ES-I3 (cell line): ENCODE data around the gene NTSR1.
"Not testable (repeated sequence)": the region's sequence is repeated elsewhere in the genome, so short reads cannot be mapped to it uniquely, and the experiment has no call there.

Source experiments
- H3K36me3 ChIP-seq: 2 replicates; pipeline ENCODE4 v1.6.1; 2013; ENCODE audit warnings: mild to moderate bottlenecking, low read length, control low read depth, moderate library complexity; ENCODE audit not compliant: insufficient read depth
- H3K4me1 ChIP-seq: 2 replicates; pipeline ENCODE4 v1.6.1; 2013; ENCODE audit warnings: mild to moderate bottlenecking, control low read depth, low read length; ENCODE audit not compliant: insufficient read depth
- H3K9ac ChIP-seq: 2 replicates; pipeline ENCODE4 v1.6.1; 2013; ENCODE audit warnings: low read depth, mild to moderate bottlenecking, low read length, moderate library complexity
- H3K9me3 ChIP-seq: 2 replicates; pipeline ENCODE4 v1.6.1; 2013; ENCODE audit warnings: mild to moderate bottlenecking, low read length, moderate library complexity; ENCODE audit not compliant: control insufficient read depth, insufficient read depth

The NTSR1 gene

GRCh38 chr20:62683660-62684322 is 24.8 kb upstream of the NTSR1 start:
- H3K4me1 ChIP-seq, H3K36me3 ChIP-seq, H3K9me3 ChIP-seq, H3K9ac ChIP-seq: not testable (repeated sequence)

DNA sequence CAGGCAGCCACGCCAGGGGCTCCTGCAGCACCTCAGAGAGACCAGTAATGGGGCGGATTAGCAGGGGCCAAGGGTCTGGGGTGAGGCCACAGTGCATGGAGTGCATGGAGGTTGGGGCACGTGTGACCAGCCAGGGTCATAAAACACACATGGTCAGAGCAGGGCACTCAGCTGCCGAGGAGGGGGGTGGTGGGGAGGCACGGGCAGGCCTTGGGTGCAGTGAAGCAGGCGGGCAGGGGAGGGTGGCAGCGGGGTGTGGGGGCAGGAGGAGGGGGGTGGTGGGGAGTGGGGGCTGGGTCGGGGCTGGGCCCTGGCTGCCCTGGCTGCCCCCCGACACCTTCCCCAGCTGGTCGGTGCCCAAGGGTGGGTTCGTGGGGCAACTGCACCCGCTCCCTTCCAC is 23.7 kb upstream of the NTSR1 start:
- H3K4me1 ChIP-seq, result peaks cover 7% of the 10 kb centered on the region; the same call in 1 of the 2 replicates
- no peaks in the 10 kb centered on the region; the same call in 1 of the 2 replicates for H3K9me3 ChIP-seq
- H3K9ac ChIP-seq, result no peak overlapping the region
- no peaks in the 10 kb centered on the region for H3K36me3 ChIP-seq

- Histone ChIP-seq H3K36me3 (no peaks in the 10 kb centered on the region), H3K4me1 (peaks cover 7% of the 10 kb centered on the region; the same call in 1 of the 2 replicates), H3K9ac (no peak overlapping the region), H3K9me3 (no peaks in the 10 kb centered on the region)
Observed at GRCh38 chr20:62685781-62686555, 22.7 kb upstream of the NTSR1 start.

GRCh38 chr20:62686869-62687830 is 21.5 kb upstream of the NTSR1 start:
- H3K36me3 ChIP-seq, result no peaks in the 10 kb centered on the region

DNA sequence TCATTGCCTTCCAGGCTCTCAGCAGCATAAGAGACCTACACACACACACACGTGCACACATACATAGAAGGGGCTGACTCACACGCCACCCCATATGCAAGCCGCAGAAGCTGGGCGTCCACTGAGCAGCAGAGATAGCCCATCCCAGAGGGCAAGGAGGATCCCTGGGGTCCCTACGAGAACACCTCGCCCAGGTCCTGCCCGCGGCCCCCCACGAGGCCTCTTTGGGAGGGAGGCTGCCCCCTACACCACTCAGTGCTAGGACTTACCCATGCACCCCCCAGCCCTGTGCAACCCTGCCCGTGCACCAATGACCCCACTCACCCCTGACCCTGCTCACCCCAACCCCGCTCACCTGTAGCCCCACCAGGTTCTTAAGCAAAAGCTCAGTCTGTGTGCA is 20.6 kb upstream of the NTSR1 start:
- H3K36me3 ChIP-seq, result no peaks in the 10 kb centered on the region
- H3K4me1 ChIP-seq, result peaks cover 7% of the 10 kb centered on the region; the same call in 1 of the 2 replicates
- no peaks in the 10 kb centered on the region for H3K9me3 ChIP-seq
- H3K9ac ChIP-seq, result no peak overlapping the region

More at GRCh38 chr20:62686869-62687830, 21.5 kb upstream of the NTSR1 start:
- no peak overlapping the region for H3K9ac ChIP-seq
- peaks cover 7% of the 10 kb centered on the region; the same call in 1 of the 2 replicates for H3K4me1 ChIP-seq
- no peaks in the 10 kb centered on the region for H3K9me3 ChIP-seq

- Histone ChIP-seq H3K36me3 (no peaks in the 10 kb centered on the region), H3K9me3 (no peaks in the 10 kb centered on the region), H3K9ac (no peak overlapping the region), H3K4me1 (peaks cover 7% of the 10 kb centered on the region; the same call in 1 of the 2 replicates)
Observed at GRCh38 chr20:62688855-62689460, 19.7 kb upstream of the NTSR1 start.

GRCh38 chr20:62689861-62690260 is 18.8 kb upstream of the NTSR1 start:
- peaks cover 7% of the 10 kb centered on the region; the same call in 1 of the 2 replicates for H3K4me1 ChIP-seq
- H3K9ac ChIP-seq, result no peak overlapping the region
- H3K9me3 ChIP-seq, result no peaks in the 10 kb centered on the region
- no peaks in the 10 kb centered on the region for H3K36me3 ChIP-seq

DNA sequence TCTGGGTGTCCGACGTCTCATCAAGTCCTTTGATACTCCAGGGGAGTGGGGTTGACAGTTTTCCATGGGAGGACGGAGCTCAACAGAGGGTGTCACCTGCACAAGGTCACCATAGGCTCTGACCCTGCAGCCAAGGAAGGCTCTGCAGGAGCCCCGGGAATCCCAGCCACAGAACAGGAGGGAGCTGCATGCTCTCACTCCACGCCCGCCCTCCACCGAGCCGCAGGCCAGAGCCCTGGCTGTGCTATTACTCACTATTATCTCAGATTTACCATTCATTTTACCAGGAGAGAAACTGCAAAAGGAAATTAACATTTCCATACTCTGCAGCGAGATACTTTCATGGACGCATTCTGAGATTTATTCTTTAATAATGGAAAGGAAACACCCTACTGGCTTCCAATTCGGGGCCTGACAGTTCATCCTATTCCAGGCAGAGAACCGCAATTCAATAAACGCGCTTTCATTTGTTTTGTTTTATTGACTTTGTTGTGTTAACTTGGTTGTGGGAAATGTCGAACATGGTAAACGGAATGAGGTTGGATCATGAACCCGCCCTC is 18.3 kb upstream of the NTSR1 start:
- Histone ChIP-seq H3K36me3 (no peaks in the 10 kb centered on the region), H3K4me1 (peaks cover 7% of the 10 kb centered on the region; the same call in 1 of the 2 replicates), H3K9ac (no peak overlapping the region), H3K9me3 (no peaks in the 10 kb centered on the region)

DNA sequence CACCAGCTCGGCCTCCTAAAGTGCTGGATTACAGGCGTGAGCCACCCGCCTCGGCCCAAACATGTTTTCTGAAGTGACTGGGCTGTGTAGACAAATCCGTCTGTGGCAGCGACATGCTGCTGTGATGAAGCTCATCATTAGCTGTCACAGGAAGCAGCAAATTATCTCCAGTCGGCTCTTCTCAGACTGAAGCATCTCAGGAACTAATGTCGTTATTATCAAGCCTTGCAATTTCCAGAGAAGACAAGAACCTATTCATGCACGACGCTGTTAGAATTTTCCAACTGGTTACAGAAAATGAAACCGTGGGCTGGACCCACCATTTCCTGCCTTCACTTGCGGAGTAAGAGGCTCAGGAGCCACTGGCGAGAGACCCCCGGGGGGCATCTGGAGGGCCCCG is 17.1 kb upstream of the NTSR1 start:
- H3K36me3 ChIP-seq, result no peaks in the 10 kb centered on the region
- H3K4me1 ChIP-seq, result no peaks in the 10 kb centered on the region
- no peak overlapping the region for H3K9ac ChIP-seq
- H3K9me3 ChIP-seq, result no peaks in the 10 kb centered on the region

- H3K36me3 ChIP-seq, result no peaks in the 10 kb centered on the region
- no peak overlapping the region for H3K9ac ChIP-seq
- no peaks in the 10 kb centered on the region for H3K4me1 ChIP-seq
- no peaks in the 10 kb centered on the region for H3K9me3 ChIP-seq
Observed at GRCh38 chr20:62692176-62692575, 16.5 kb upstream of the NTSR1 start.

DNA sequence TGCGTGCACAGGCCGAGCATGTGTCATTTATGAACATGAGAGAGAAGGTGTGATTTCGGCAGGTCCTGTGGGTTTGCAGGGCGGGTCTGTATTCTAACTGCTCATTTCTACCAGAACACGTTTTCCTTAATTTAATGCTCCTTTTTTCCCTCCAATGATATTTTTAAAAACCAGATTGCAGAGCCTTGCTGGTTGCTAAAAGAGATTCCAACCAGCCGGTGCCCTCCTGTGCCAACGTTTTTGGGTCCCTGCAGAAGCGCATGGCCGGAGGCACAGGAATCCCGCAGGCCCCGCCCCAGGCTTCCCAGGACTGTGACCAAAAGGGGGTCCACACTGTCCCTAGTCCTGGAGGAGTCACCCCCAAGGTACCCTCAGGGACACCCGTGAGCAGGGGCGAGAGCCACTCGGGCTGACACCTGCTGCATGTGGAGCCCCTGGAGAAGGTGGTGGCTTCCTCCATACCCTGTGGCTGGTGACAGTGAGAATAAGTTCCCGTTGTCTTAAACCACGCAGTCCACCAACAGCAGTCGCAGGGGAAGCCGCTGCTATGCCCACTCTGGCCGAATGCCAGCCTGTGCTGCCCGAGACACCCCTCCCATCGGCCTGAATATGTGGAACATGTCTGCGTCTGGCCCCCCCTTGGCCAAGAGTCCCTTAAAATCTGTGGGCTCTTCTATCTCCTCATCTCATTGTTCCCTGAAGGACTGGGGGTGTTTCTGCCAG is 15.7 kb upstream of the NTSR1 start:
- no peaks in the 10 kb centered on the region for H3K36me3 ChIP-seq
- no peaks in the 10 kb centered on the region for H3K4me1 ChIP-seq
- H3K9me3 ChIP-seq, result no peaks in the 10 kb centered on the region
- no peak overlapping the region for H3K9ac ChIP-seq

DNA sequence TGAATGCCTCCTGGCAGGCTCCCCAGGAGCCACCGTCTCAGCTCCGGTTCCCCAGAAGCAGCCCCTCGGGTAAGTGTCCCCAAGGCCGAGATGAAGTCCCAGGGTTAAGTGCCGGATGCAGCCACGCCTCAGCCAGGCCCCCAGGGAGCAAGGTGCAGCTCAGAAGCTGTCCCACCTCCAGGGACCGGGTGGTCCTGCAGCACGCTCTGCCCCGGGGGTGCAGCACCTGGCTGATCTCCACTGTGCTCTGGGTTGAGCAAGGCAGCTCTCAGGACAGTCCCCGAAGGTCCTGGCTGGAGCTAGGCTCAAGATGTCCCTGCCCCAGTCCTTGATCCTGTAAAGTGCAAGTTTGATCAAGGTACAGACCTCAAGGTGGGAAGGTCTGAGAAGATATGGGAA is 15.1 kb upstream of the NTSR1 start:
- Histone ChIP-seq H3K36me3 (no peaks in the 10 kb centered on the region), H3K9me3 (no peaks in the 10 kb centered on the region), H3K4me1 (no peaks in the 10 kb centered on the region)

GRCh38 chr20:62694106-62694505 is 14.5 kb upstream of the NTSR1 start:
- Histone ChIP-seq H3K4me1 (no peaks in the 10 kb centered on the region), H3K36me3 (no peaks in the 10 kb centered on the region), H3K9me3 (no peaks in the 10 kb centered on the region), H3K9ac (no peak overlapping the region)

More for the DNA sequence above, 15.1 kb upstream of the NTSR1 start:
- no peak overlapping the region for H3K9ac ChIP-seq
